HepG2 (cell line): ENCODE results near the gene ANKDD1A. TPM values are rescaled to one million over a fixed set of nuclear protein-coding genes. Genes with fewer than 3 reads are reported as not detected.
A peak's percentile ranks its signal among the peaks of the same experiment; 100 is the strongest.

Experiments used
- ATAC-seq: fragments of 200-7000 bp; cut with Tn5 transposase; 3 replicates; pipeline ENCODE4 v1.9.1; 2020; ENCODE audit warnings: mild to moderate bottlenecking, moderate library complexity
- BruUV-seq: library from RNA; stranded (reverse); fragments of 400-500 nt; replicated peaks from 2 replicates; lab custom pipeline; 2021; lab: Mats Ljungman, UMichigan
- CTCF ChIA-PET: fragments of 300-600 bp; formaldehyde crosslinking; extraction: SDS; loops from one replicate; lab custom pipeline; 2021; ENCODE audit warnings: low total read pairs, inconsistent platforms, low intra/inter-chr PET ratio; lab: Yijun Ruan, JAX
- POLR2A ChIA-PET: fragments of 350-600 bp; sonication (Branson Sonifier 250); formaldehyde crosslinking; loops from one replicate; lab custom pipeline; 2020; ENCODE audit warnings: antibody characterized with exemption, inconsistent platforms; lab: Yijun Ruan, JAX
- DNase-seq: peaks from one replicate; pipeline ENCODE4 v3.0.0-alpha.2; 2015; ENCODE audit warnings: low spot score
- FAIRE-seq: peaks from 3 replicates; lab custom pipeline; 2011; peaks lifted over from hg19 to GRCh38; lab: Jason Lieb, UNC
- H2AFZ ChIP-seq: one replicate; pipeline ENCODE4 v1.6.1; 2011; ENCODE audit warnings: low read length, inconsistent platforms
- H3K27ac ChIP-seq: fragments of 300-600 bp; 3 replicates; pipeline ENCODE4 v1.8.0; 2011; ENCODE audit warnings: mixed run types, mild to moderate bottlenecking, mixed read lengths, low read length, inconsistent platforms; ENCODE audit not compliant: insufficient read depth; ENCODE audit errors: extremely low read length
- H3K27me3 ChIP-seq, 2 experiments: fragments of 200-600 bp in 1 of 2; 2 replicates in 1 of 2; 3 replicates in 1 of 2; pipeline versions ENCODE4 v1.6.0 to v1.8.0; 2011; ENCODE audit warnings: low read length in 2 of 2, mild to moderate bottlenecking in 2 of 2, moderate library complexity in 2 of 2, inconsistent platforms in 1 of 2; ENCODE audit not compliant: insufficient read depth in 2 of 2, control insufficient read depth in 1 of 2
- H3K36me3 ChIP-seq, 2 experiments: fragments of 200-600 bp in 1 of 2; replicated peaks in 1 of 2; 2 replicates in 1 of 2; 3 replicates in 1 of 2; pipeline versions ENCODE4 v1.5.1 to v1.8.0; 2011; ENCODE audit warnings: low read length in 2 of 2, inconsistent platforms in 1 of 2; ENCODE audit not compliant: insufficient read depth in 2 of 2, control insufficient read depth in 1 of 2
- H3K4me1 ChIP-seq: 2 replicates; pipeline ENCODE4 v1.5.1; 2012; ENCODE audit warnings: low read length, inconsistent platforms; ENCODE audit not compliant: insufficient read depth
- H3K4me2 ChIP-seq: 2 replicates; pipeline ENCODE4 v1.6.0; 2011; ENCODE audit warnings: low read depth, low read length, inconsistent platforms
- H3K4me3 ChIP-seq, 3 experiments: fragments of 200-600 bp in 1 of 3; sonication (generic), shearing (Covaris generic) in 1 of 3; replicated peaks in 1 of 3; 2 replicates each; pipeline ENCODE4 v1.5.1; 2011 to 2016; ENCODE audit warnings: low read length in 3 of 3, inconsistent platforms in 2 of 3, low read depth in 2 of 3, mild to moderate bottlenecking in 2 of 3, control low read depth in 1 of 3, mixed read lengths in 1 of 3; ENCODE audit not compliant: insufficient read depth in 1 of 3
- H3K79me2 ChIP-seq: one replicate; pipeline ENCODE4 v1.6.1; 2011; ENCODE audit warnings: low read length, inconsistent platforms; ENCODE audit not compliant: insufficient read depth
- H3K9ac ChIP-seq: 2 replicates; pipeline ENCODE4 v1.6.0; 2011; ENCODE audit warnings: mild to moderate bottlenecking, low read depth, low read length, inconsistent platforms; ENCODE audit not compliant: insufficient read depth
- H3K9me3 ChIP-seq: 2 replicates; pipeline ENCODE4 v1.5.1; 2012; ENCODE audit warnings: mild to moderate bottlenecking, low read length
- H4K20me1 ChIP-seq: 2 replicates; pipeline ENCODE4 v1.6.0; 2011; ENCODE audit warnings: inconsistent platforms, mild to moderate bottlenecking, low read length, moderate library complexity; ENCODE audit not compliant: insufficient read depth
- ZHX2 ChIP-seq, 2 experiments: sonication (generic) in 1 of 2; formaldehyde crosslinking in 1 of 2; IDR thresholded peaks; 2 replicates each; pipeline versions ENCODE4 v1.6.1 to v1.9.0; 2014 to 2022; ENCODE audit warnings: antibody characterized with exemption in 1 of 2, borderline replicate concordance in 1 of 2, inconsistent platforms in 1 of 2, low read depth in 1 of 2, missing genetic modification reagents in 1 of 2
- ZNF543 ChIP-seq: sonication (generic); formaldehyde crosslinking; IDR thresholded peaks from 2 replicates; pipeline ENCODE4 v1.4.0; 2020; ENCODE audit warnings: mild to moderate bottlenecking, missing genetic modification reagents
- WGBS: methylation state at CpG from one replicate; pipeline ENCODE4 v1.1.6; 2017; ENCODE audit warnings: low lambda C conversion rate; 5-methylcytosine and 5-hydroxymethylcytosine counted together
- in situ Hi-C: cut with HindIII; loops from 2 replicates; pipeline ENCODE4 v1.10.0; 2017; ENCODE audit warnings: low pct_unique_long_range_greater_than_20kb; ENCODE audit not compliant: extremely low pct_ligation_motif_present
- intact Hi-C: fragments of 100-400 bp; cut with micrococcal nuclease; formaldehyde crosslinking; loops from one replicate; pipeline ENCODE4 v1.10.0; 2022; ENCODE audit not compliant: unreplicated experiment
- polyA plus RNA-seq, 8 experiments: library from polyadenylated mRNA; depleted of rRNA in 3 of 8; stranded (reverse) in 7 of 8; unstranded in 1 of 8; fragments of >200 nt; fragmentation: Illumina TruSeq in 4 of 8; extraction: Trizol in 4 of 8; gene quantifications; 2 replicates each; pipeline versions ENCODE4 v1.2.1 to v1.2.3, GENCODE V29; 2011 to 2016; ENCODE audit warnings: low read depth in 4 of 8, missing spikeins in 1 of 8, mixed read lengths in 1 of 8; ENCODE audit not compliant: insufficient read depth in 1 of 8
- total RNA-seq, 5 experiments: library from RNA; depleted of rRNA; stranded (reverse); fragments of >200 nt; fragmentation: Illumina TruSeq; extraction: Trizol; gene quantifications; 2 replicates each; pipeline ENCODE4 v1.2.3, GENCODE V29; 2016; ENCODE audit warnings: low read depth in 1 of 5

The ANKDD1A gene
- total and polyA plus RNA-seq, 2 of the 13 experiments (the other 11 are each of a cell fraction or from before 2014, with no cell fraction given), result 0.11 to 0.48 TPM

GRCh38 chr15:64990168-64990470, 78.4 kb downstream of the ANKDD1A start:
- Histone ChIP-seq H3K27me3 (no peaks in the 10 kb centered on the region; a peak in 1 of 5 replicates), H3K9ac (peak overlapping the region; percentile 65), H3K79me2 (peaks cover 10% of the 10 kb centered on the region), H2AFZ (peak overlapping the region; percentile 80), H3K4me1 (peaks cover 49% of the 10 kb centered on the region), H3K4me3 (peak overlapping the region; percentile 60 to 100 (median 65)), H3K27ac (peak overlapping the region; percentile 7), H3K4me2 (peak overlapping the region; percentile 94)
- 2% methylated on average over 9 of the region's 9 CpGs for WGBS
- POLR2A ChIA-PET, result interaction anchor here (1.0 to 2.0 kb wide), 3 partner anchors 10 to 315 kb away, joined by 3 to 6 read pairs (median 3); partner anchors contain the start of genes CLPX and RNU5B-1
- DNase-seq, result no peak
- FAIRE-seq, result no peak
- BruUV-seq, result no TSS peak
- no peak for ATAC-seq
- 0 out of 2 replicates have a peak, but pooled peaks have one; percentile 4 for TF ChIP-seq ZNF543 (CRISPR knock-in tag)
- no peak for TF ChIP-seq ZHX2 (IDR thresholded peaks at IDR 0.05; ENCODE audit: low read depth)
- no peak for TF ChIP-seq ZHX2 (CRISPR knock-in tag; IDR thresholded peaks at IDR 0.05; ENCODE audit: borderline replicate concordance)
- TF ChIP-seq, all 625 proteins: peak for 1
- Histone ChIP-seq H3K36me3 (no peaks in the 10 kb centered on the region), H3K9me3 (no peaks in the 10 kb centered on the region), H4K20me1 (no peaks in the 10 kb centered on the region)
- intact Hi-C loops, result loop anchor here (5.0 kb wide), 1 partner anchor 62 kb away; no protein-coding TSS in a partner anchor
- in situ Hi-C loops, result no loop called here
- CTCF ChIA-PET, result no interaction called here
